ENCODE results near the gene AP1M1.

The AP1M1 gene

DNA sequence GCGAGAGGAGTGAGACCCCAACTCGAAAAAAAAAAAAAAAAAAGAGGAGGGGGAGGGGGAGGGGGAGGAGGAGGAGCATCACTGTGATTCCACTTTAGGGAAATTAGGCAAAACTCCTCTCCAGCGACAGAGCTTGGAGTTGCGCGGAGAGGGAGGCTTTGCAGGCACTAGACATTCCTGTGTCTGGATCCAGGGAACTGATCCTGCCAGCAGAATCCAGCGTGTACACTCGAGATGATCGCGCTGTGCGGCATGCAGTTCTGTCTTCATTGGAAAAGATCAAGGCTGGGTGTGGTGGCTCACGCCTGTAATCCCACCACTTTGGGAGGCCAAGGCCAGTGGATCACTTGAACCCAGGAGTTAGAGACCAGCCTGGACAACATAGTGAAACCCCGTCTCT lies 97.3 kb downstream of the AP1M1 start:
- DNase-seq: no peak
